ENCODE data around the gene GABRP. TPM values are rescaled to one million over a fixed set of nuclear protein-coding genes. Genes with fewer than 3 reads are reported as not detected.

The GABRP gene
- total RNA-seq (not detected), polyA plus RNA-seq (0.11 TPM)
- long read RNA-seq, donor 1 = 0 reads
- long read RNA-seq, donor 2 = 0 reads
- long read RNA-seq, donor 3 = 0 reads
- long read RNA-seq, donor 4, partial matches to known transcripts = 0 of 2 reads
- long read RNA-seq, donor 4, other reads (novel, unspliced or antisense) = 2 of 2 reads

- Histone ChIP-seq H3K4me1 (ENCODE audit: control insufficient read depth, insufficient read depth, low read length) (peaks cover 7% of the 10 kb centered on the region), H3K27me3 (ENCODE audit: control insufficient read depth, insufficient read depth) (no peaks in the 10 kb centered on the region), H3K4me3 (ENCODE audit: low read length) (no peak within 1 kb of the TSS), H3K9me3 (ENCODE audit: control insufficient read depth, low read length) (no peaks in the 10 kb centered on the region), H3K27ac (ENCODE audit: low read length) (peak within 1 kb of the TSS; percentile 33)
- WGBS = 82% methylated on average over 14 of the region's 14 CpGs
- ATAC-seq (no peak), DNase-seq (no peak)
- intact Hi-C loops (cut with DNase I) = no loop called here
Measured at GRCh38 chr5:170783498-170784247, at the start of gene GABRP. GABRP (plus strand) TSS chr5:170783725; CDS start chr5:170788616, 4,891 bp downstream.

- no peaks in the 10 kb centered on the region for H3K27me3 ChIP-seq (ENCODE audit: control insufficient read depth, insufficient read depth)
- no peaks in the 10 kb centered on the region for H3K9me3 ChIP-seq (ENCODE audit: control insufficient read depth, low read length)
- no peaks in the 10 kb centered on the region for H3K4me1 ChIP-seq (ENCODE audit: control insufficient read depth, insufficient read depth, low read length)
- H3K4me3 ChIP-seq (ENCODE audit: low read length) = no peak overlapping the region
- DNase-seq = no peak
- WGBS = 45% methylated on average over 3 of the region's 3 CpGs
- intact Hi-C loops (cut with DNase I) = no loop called here
- no peak for ATAC-seq
- H3K27ac ChIP-seq (ENCODE audit: low read length) = no peak overlapping the region
Measured at GRCh38 chr5:170736966-170737365, 46.6 kb upstream of the GABRP start.

- Histone ChIP-seq H3K27ac (ENCODE audit: low read length) (no peak overlapping the region), H3K4me1 (ENCODE audit: control insufficient read depth, insufficient read depth, low read length) (no peaks in the 10 kb centered on the region), H3K9me3 (ENCODE audit: control insufficient read depth, low read length) (no peaks in the 10 kb centered on the region), H3K4me3 (ENCODE audit: low read length) (no peak overlapping the region), H3K27me3 (ENCODE audit: control insufficient read depth, insufficient read depth) (no peaks in the 10 kb centered on the region)
- DNase-seq (no peak), ATAC-seq (no peak)
- 76% methylated on average over 1 of the region's 1 CpG for WGBS
- intact Hi-C loops (cut with DNase I) = no loop called here
Measured at GRCh38 chr5:170737591-170737990, 45.9 kb upstream of the GABRP start.

- Histone ChIP-seq H3K9me3 (ENCODE audit: control insufficient read depth, low read length) (no peaks in the 10 kb centered on the region), H3K27ac (ENCODE audit: low read length) (no peak overlapping the region), H3K27me3 (ENCODE audit: control insufficient read depth, insufficient read depth) (no peaks in the 10 kb centered on the region), H3K4me1 (ENCODE audit: control insufficient read depth, insufficient read depth, low read length) (no peaks in the 10 kb centered on the region), H3K4me3 (ENCODE audit: low read length) (no peak overlapping the region)
- intact Hi-C loops (cut with DNase I) = no loop called here
- ATAC-seq = no peak
- 55% methylated on average over 3 of the region's 3 CpGs for WGBS
- DNase-seq = no peak
Measured at GRCh38 chr5:170738840-170739239, 44.7 kb upstream of the GABRP start.

GRCh38 chr5:170739446-170739845, 44.1 kb upstream of the GABRP start:
- no peaks in the 10 kb centered on the region for H3K4me1 ChIP-seq (ENCODE audit: control insufficient read depth, insufficient read depth, low read length)
- H3K9me3 ChIP-seq (ENCODE audit: control insufficient read depth, low read length) = no peaks in the 10 kb centered on the region
- WGBS = 93% methylated on average over 4 of the region's 4 CpGs
- ATAC-seq (no peak), DNase-seq (no peak)
- no peaks in the 10 kb centered on the region for H3K27me3 ChIP-seq (ENCODE audit: control insufficient read depth, insufficient read depth)
- no peak overlapping the region for H3K27ac ChIP-seq (ENCODE audit: low read length)
- intact Hi-C loops (cut with DNase I) = no loop called here
- H3K4me3 ChIP-seq (ENCODE audit: low read length) = no peak overlapping the region

GRCh38 chr5:170740551-170741205, 42.8 kb upstream of the GABRP start:
- intact Hi-C loops (cut with DNase I) = loop anchor here in 2 of 4 donors (5.0 to 10.0 kb wide), 2 partner anchors 52 to 594 kb away; no protein-coding TSS in a partner anchor
- DNase-seq (no peak), ATAC-seq (no peak)

GRCh38 chr5:170741801-170742200, 41.7 kb upstream of the GABRP start:
- Histone ChIP-seq H3K27me3 (ENCODE audit: control insufficient read depth, insufficient read depth) (no peaks in the 10 kb centered on the region), H3K4me1 (ENCODE audit: control insufficient read depth, insufficient read depth, low read length) (no peaks in the 10 kb centered on the region), H3K4me3 (ENCODE audit: low read length) (no peak overlapping the region), H3K9me3 (ENCODE audit: control insufficient read depth, low read length) (no peaks in the 10 kb centered on the region), H3K27ac (ENCODE audit: low read length) (no peak overlapping the region)
- ATAC-seq (no peak), DNase-seq (no peak)
- 76% methylated on average over 8 of the region's 8 CpGs for WGBS
- intact Hi-C loops (cut with DNase I) = loop anchor here in 2 of 4 donors (5.0 to 10.0 kb wide), 2 partner anchors 50 to 593 kb away; no protein-coding TSS in a partner anchor

More at GRCh38 chr5:170740551-170741205, 42.8 kb upstream of the GABRP start:
- H3K9me3 ChIP-seq (ENCODE audit: control insufficient read depth, low read length) = no peaks in the 10 kb centered on the region
- H3K4me3 ChIP-seq (ENCODE audit: low read length) = no peak overlapping the region
- no peaks in the 10 kb centered on the region for H3K4me1 ChIP-seq (ENCODE audit: control insufficient read depth, insufficient read depth, low read length)
- WGBS = 90% methylated on average over 3 of the region's 3 CpGs
- H3K27ac ChIP-seq (ENCODE audit: low read length) = no peak overlapping the region
- H3K27me3 ChIP-seq (ENCODE audit: control insufficient read depth, insufficient read depth) = no peaks in the 10 kb centered on the region

GRCh38 chr5:170743876-170744212, 39.7 kb upstream of the GABRP start:
- no peak overlapping the region for H3K4me3 ChIP-seq (ENCODE audit: low read length)
- ATAC-seq (no peak), DNase-seq (no peak)
- no peak overlapping the region for H3K27ac ChIP-seq (ENCODE audit: low read length)
- no peaks in the 10 kb centered on the region for H3K27me3 ChIP-seq (ENCODE audit: control insufficient read depth, insufficient read depth)
- H3K9me3 ChIP-seq (ENCODE audit: control insufficient read depth, low read length) = no peaks in the 10 kb centered on the region
- H3K4me1 ChIP-seq (ENCODE audit: control insufficient read depth, insufficient read depth, low read length) = no peaks in the 10 kb centered on the region
- WGBS = 9% methylated on average over 12 of the region's 12 CpGs
- intact Hi-C loops (cut with DNase I) = loop anchor here in 3 of 4 donors (2.0 to 10.0 kb wide), 3 partner anchors 47 to 591 kb away; no protein-coding TSS in a partner anchor

- intact Hi-C loops (cut with DNase I) = loop anchor here in 3 of 4 donors (1.0 to 10.0 kb wide), 3 partner anchors 45 to 589 kb away; no protein-coding TSS in a partner anchor
- Histone ChIP-seq H3K4me3 (ENCODE audit: low read length) (no peak overlapping the region), H3K27ac (ENCODE audit: low read length) (peak overlapping the region; percentile 83), H3K27me3 (ENCODE audit: control insufficient read depth, insufficient read depth) (no peaks in the 10 kb centered on the region), H3K9me3 (ENCODE audit: control insufficient read depth, low read length) (no peaks in the 10 kb centered on the region), H3K4me1 (ENCODE audit: control insufficient read depth, insufficient read depth, low read length) (peaks cover 3% of the 10 kb centered on the region)
- ATAC-seq (peak; percentile 47 to 73), DNase-seq (peak; percentile 26 to 80 (median 76))
- 29% methylated on average over 12 of the region's 12 CpGs for WGBS
Measured at GRCh38 chr5:170745481-170746071, 37.9 kb upstream of the GABRP start.

- Histone ChIP-seq H3K4me3 (ENCODE audit: low read length) (no peak overlapping the region), H3K9me3 (ENCODE audit: control insufficient read depth, low read length) (no peaks in the 10 kb centered on the region), H3K4me1 (ENCODE audit: control insufficient read depth, insufficient read depth, low read length) (peaks cover 3% of the 10 kb centered on the region), H3K27ac (ENCODE audit: low read length) (peak overlapping the region; percentile 83), H3K27me3 (ENCODE audit: control insufficient read depth, insufficient read depth) (no peaks in the 10 kb centered on the region)
- peak; percentile 12 to 31 for ATAC-seq
- peak in 1 of 3 donors; percentile 46 for DNase-seq
- 50% methylated on average over 14 of the region's 14 CpGs for WGBS
- intact Hi-C loops (cut with DNase I) = loop anchor here in 1 of 4 donors (10.0 kb wide), 1 partner anchor 588 kb away; no protein-coding TSS in a partner anchor
Measured at GRCh38 chr5:170746075-170746960, 37.2 kb upstream of the GABRP start.

All from right cardiac atrium (tissue), 5 donors.